DMS153 (cell line): ENCODE results near the gene LDAH.
"Not testable (repeated sequence)": the region's sequence is repeated elsewhere in the genome, so short reads cannot be mapped to it uniquely, and the experiment has no call there.

Experiments used
- DNase-seq: peaks from one replicate; lab custom pipeline; 2025; lab: John Stamatoyannopoulos, UW

LDAH gene

DNA sequence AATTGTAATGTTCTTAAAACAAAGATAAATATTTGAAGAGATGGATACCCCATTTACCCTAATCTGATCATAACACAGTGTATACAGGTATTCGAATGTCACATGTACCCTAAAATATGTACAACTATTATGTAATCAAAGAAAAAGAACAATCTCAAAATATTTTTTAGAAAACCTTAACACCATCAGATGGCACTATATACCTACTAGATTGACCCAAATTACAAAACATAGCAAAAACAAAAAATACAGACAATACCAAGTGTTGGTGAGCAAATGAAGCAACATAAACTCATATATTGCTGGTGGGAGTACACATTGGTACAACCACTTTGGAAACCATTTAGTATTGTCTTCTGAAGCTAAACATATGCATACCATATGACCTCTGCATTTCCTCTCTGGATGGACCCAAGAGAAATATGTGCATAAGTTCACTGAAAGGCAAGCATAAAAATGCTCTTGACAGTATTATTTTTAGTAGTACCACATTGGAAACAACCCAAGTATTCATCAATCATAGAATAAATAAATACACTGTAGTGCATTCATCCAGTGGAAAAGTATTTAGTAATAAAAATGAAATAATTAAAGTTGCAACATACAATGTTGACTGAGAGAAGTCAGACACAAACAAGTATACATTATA, 100.2 kb downstream of the LDAH start:
- DNase-seq, result no peak

DNA sequence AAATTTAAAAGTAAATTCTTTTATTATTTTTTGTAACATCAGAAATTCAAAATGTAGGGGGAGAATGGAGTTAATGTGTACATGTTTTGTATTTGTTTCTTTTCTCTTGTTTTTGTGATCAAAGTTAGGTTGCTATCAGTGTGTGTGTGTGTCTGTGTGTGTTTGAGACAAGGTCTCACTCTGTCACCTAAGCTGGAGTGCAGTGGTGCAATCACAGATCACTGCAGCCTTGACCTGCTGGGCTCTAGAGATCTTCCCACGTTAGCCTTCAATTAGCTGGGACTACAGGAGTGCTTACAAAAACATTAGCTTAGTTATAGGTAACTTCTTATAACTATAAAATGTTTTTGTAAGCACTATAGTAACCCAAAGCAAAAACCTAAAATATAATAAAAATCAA, 105.3 kb downstream of the LDAH start:
- DNase-seq, result no peak

DNA sequence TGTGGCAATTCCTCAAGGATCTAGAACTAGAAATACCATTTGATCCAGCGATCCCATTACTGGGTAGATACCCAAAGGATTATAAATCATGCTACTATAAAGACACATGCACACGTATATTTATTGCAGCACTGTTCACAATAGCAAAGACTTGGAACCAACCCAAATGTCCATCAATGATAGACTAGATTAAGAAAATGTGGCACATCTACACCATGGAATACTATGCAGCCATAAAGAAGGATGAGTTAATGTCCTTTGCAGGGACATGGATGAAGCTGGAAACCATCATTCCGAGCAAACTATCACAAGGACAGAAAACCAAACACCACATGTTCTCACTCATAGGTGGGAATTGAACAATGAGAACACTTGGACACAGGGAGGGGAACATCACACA, 106.7 kb downstream of the LDAH start:
- not testable (repeated sequence) for DNase-seq

DNA sequence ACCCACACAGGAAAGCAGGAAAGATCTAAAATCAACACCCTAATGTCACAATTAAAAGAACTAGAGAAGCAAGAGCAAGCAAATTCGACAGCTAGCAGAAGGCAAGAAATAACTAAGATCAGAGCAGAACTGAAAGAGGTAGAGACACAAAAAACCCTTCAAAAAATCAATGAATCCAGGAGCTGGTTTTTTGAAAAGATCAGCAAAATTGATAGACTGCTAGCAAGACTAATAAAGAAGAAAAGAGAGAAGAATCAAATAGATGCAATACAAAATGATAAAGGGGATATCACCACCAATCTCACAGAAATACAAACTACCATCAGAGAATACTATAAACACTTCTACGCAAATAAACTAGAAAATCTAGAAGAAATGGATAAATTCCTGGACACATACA, 108.5 kb downstream of the LDAH start:
- not testable (repeated sequence) for DNase-seq

DNA sequence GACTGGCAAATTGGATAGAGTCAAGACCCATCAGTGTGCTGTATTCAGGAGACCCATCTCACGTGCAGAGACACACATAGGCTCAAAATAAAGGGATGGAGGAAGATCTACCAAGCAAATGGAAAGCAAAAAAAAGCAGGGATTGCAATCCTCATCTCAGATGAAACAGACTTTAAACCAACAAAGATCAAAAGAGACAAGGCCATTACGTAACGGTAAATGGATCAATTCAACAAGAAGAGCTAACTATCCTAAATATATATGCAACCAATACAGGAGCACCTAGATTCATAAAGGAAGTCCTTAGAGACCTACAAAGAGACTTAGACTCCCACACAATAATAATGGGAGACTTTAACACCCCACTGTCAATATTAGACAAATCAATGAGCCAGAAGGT, 109.3 kb downstream of the LDAH start:
- not testable (repeated sequence) for DNase-seq

DNA sequence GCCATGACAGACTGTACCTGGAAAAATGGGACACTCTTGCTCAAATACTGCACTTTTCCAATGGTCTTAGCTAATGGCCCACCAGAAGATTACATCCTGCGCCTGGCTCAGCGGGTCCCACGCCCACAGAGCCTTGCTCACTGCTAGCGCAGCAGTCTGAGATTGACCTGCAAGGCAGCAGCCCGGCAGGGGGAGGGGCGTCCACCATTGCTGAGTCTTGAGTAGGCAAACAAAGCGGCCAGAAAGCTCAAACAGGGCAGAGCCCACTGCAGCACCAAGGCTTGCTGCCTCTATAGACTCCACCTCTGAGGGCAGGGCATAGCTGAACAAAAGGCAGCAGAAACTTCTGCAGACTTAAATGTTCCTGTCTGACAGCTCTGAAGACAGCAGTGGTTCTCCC, 111.3 kb downstream of the LDAH start:
- not testable (repeated sequence) for DNase-seq

DNA sequence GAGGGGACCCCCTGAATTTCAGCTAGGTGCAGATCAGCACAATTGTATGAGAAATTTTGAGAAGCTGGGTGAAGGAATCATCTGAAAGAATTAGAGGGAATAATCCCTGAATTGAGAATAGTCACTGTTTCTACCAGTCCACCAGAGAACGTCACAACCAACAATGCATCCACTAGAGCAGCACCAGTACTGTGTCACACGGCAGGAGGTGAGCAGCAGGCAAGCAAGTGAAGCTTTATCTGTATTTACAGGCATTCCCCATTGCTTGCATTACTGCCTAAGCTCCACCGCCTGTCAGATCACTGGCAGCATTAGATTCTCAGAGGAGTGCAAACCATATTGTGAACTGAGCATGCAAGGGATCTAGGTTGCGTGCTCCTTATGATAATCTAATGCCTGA, 115.3 kb downstream of the LDAH start:
- DNase-seq, result no peak

DNA sequence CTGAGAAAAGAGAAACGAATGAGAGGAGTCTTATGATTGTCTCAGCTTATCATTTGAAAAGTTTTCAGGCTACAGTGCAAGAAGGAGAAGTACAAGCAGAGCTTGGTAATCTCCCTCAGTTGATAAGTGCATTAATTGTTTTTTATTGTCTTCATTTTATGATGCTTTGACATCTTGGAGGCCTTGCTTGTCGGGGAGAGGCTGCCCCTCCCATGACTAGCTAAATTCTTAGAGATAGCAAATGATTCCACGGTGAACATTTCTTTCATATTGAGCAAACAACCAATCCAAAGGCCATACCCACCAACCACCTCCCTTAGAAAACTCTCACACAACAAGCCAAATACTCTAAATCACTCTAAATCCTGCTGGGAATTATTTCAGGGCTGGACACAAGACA, 116.1 kb downstream of the LDAH start:
- DNase-seq, result no peak

DNA sequence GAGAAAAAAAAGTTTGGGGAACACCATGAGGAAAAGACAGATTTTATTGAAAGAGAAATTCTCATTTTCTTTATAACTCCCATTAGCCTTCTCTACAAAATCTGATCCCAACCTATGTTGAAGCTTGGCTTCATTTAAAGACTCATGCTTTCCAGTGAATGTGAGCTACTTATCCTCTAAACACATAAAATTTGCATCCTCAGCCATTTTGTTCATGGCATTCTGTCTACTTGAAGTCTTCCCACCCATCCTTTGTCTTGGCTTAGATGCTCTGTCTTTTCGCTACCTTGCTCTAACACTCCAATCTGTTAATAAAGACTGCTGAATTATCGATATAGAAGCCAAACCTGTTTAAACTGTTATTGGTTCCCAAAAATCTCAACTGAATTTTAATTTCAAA, 116.7 kb downstream of the LDAH start:
- DNase-seq, result no peak

DNA sequence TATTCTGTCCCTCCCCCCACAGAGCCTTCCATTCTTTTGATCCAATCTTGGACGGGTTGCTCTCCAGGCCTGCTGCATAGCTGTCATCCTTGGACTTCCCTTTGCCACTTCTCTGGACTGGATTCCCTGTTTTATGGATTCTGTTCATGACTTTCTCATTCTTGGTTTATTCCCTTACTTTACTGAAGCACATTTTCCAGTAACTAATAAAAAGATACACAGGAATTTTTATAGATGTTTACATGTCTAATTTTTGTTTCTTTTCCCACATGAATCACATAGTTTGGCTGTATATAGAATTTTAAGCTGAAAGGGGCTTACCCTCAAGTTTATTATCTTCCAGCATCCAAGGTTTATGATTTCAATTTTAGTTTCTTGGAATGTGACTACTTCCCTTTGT, 118.0 kb downstream of the LDAH start:
- no peak for DNase-seq

DNA sequence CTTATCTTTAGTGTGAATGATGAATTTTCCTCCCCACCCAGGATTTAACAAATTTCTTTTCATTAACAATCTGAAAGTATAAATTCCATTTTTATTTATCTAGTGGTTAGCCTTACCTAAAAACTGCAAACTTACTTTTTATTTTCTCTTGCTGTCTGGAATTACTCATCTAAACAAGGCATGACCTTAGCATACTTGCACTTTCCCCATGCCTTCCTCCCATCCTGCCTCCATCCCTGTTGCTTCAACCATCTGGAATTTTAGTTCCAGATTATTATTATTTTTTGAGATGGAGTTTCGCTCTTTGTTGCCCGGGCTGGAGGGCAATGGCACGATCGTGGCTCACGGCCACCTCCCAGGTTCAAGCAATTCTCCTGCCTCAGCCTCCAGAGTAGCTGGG, 120.3 kb downstream of the LDAH start:
- no peak for DNase-seq

DNA sequence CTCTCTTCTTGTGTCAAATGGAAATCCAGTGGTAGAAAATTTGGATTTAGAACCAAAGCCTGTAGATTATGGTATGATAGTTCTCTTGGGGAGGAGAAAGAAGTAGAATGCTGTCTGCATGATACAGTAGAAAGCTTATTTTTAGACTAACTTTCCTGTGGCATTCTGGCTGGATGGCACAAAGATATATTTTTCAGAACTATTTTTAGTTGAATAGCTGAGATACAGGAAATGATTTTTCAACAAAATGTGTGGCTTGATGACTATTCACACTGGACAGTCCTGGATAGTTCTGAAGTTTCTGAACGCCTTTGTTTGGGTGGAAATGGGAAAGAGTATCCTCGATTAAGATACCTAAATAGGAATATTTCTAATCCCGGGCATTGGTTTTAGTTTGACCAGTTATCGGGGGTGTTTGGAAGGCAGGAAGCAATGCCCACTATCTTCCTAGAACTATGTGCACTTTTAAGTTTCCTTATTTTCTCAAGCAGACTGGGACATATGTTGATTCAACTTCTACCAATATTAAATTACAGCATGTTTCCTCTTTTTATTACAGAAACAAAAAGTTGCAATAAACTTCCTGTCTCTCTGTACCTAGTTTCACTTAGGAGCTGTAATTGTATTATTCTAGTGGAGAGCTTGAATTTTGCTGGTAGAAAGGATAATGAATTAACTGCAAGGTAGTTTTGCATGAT, 123.8 kb downstream of the LDAH start:
- DNase-seq, result no peak

DNA sequence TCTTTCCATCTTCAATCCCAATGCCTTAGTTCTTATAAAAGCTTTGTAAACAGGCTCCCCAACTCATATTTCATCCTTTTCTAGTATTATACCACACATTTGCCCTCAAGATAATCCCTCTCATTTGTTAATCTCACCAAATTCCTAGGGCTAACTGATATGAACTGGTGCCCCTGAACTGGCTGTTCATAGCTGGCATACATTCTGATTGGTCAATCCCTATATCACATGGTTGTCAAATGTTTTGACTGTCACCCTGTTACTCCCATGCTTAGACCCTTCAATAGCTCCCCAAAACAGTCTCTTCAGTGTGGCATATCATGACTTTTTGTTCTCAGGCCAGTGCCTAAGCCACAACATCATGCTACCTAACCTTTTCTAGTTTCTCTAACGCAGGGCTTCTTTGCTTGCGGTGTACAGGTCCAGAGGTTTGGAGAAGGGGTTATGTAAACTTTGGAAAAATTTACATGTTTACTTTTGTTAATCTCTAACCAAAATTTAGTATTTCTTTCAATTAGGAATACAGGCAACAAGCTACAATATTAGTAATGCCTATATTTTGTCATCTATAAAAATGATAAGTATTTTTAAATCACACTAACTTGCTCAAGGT, 125.5 kb downstream of the LDAH start:
- DNase-seq, result no peak

DNA sequence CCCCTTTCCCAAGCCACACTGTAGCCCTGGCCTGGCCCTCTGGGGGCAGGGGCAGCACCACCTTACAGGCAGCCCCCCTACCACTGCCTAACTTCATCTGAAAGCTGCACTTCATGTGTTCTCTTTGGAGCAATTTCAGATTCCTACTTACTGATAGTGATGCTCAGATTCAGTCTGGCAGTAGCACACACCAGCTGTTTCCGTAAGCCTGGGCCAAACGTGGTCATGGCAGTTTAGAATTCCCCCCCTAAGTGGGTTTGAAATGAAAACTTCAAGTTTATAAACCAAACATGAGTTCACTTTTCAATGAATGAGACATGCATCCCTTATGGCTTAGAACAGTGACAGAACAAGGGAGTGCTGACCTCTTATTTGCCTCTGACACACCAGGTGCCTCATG, 126.5 kb downstream of the LDAH start:
- no peak for DNase-seq

DNA sequence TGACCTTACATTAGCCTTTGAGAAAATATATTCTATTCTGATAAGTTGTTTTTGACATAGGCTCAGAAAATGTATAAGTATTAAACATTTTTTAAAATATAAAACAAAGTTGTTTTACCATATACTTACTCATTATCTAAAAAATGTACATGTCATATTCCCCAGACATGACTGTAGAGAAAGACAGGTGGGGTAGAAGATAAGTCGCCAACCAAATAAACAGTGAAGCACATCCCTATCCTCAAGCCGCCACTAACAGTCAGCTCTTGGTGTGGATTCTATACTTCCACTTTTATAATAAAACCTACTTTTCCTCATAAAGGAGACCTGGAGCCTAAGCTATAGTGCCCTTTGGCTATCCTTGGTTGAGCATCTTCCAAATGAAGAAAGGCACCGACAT, 129.6 kb downstream of the LDAH start:
- no peak for DNase-seq

DNA sequence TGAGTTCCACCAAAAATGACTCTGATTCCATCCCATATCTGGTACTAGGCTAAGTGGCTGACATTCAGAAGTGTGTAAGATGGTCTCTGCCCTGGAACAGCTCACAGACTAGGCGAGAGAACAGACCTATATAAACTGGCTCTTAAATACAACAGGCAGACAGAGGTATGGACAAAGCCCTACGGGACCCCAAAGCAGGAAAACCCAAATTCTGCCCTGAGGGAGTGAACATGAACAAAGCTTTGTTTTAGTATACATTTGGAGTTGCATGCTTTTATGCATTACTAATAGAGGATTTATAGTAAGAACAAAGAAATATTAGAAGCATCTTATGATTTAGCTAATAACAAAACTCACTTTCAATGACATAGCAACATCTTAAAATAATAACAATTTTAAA, 130.8 kb downstream of the LDAH start:
- DNase-seq, result no peak

DNA sequence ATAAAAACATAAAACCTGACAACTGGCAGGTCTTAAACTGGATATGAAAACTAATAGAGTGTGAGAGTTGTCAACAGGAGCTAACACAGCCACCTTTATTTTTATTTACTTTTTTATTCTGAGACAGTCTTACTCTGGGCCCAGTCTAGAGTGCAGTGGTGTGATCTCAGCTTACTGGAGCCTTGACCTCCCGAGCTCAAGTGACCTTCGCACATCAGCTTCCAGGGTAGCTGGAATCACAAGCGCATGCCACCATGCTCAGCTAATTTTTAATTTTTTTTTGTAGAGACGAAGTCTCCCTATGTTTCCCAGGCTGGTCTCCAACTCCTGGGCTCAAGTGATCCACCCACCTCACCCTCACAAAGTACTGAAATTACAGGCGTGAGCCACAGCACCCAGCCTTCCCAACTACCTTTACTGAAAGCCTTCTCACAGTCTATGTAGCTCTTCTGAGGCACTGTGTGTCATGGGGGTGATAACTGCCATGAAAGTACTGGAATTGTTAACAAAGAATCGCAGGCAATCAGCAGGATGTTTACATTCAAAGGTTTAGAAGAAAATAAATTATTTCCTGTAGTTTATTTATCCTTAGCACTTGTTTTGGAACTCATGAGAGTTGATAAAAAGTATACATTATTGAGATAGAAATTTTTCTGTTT, 131.7 kb downstream of the LDAH start:
- DNase-seq, result no peak

DNA sequence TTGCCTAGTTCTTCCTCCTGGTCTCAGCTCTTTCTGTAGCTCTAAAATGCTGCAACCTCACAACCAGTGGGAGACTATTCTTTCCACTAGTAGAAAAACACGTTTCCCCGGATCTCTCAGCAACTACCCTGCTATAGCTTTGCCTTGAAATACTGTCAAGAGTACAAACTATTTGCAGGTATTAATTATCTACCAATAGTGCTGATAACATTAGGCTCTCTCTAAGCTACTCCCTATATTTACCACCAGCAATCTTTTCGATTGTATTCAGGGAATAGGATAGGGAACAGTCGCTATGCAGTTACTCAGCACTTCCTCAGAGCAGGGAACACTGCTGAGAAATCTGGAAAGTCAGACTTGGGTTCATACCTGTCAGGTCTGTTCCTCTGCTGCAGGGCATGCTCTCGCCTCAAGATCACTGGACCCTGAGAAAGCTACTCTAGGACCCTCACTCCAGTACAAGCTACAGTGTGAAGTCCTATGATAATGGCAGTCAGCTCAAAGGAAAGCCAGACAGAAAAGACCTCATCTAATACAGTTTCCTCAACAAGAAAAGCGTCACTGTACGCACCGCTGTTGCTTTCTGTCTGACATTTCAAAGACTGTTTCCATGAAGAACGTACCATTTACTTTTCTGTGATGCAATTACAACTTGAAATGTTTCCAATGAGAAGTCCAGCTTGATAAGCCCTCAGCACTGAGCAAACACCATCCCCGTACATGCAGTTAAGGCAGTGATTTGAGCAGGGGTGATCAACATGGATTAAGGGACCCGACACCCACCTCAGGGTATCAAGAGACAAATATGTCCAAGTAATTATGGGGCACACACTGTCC, 133.3 kb downstream of the LDAH start:
- DNase-seq, result no peak

DNA sequence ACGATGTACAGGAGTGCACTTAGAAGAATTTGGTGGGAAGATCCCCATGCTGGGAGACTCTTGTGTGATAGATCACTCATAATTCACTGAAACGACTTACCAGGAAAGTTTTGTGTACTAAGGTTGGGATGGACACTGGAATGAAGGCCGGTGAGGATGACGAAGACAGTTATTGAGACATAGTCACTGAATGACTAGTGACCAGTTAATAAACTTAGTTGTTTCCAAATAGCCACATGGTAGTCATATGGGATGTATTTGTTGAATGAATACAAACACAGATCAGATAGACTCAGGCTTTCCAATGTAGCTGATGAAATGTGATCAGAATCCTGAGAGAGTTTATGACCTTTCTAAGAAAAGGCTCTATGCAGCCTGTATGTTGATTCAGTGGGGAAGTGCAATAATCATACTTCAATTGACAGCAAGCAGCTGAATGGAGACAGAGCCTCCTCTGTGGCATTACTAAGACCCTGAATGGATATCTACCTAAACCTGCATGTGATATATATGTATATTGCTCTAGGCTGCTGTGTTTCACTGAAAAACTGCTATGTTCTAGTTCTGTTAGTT, 135.6 kb downstream of the LDAH start:
- no peak for DNase-seq

DNA sequence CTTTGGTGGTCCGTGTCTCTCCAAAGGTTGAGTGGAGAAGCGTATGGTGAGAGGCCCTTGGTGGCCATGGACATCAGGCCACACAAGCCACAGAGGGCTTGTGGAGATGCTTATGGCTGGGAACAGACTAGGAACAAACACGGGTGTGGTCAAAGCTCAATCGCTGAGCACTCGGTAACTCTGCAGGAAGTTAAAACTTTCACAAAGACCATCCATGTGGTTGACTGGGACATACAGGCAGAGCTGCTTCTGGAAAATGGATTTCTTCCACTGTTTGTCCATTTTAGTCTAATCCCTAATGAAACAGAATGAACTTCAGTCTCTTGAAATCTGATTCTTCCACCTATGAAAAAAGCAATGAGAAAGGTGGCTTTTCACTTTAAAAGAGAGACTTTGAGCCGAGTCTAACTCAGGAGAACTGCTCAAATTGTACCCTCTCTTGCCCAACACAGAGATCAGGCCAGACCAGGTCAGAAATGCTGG, 138.3 kb downstream of the LDAH start:
- DNase-seq, result no peak

DNA sequence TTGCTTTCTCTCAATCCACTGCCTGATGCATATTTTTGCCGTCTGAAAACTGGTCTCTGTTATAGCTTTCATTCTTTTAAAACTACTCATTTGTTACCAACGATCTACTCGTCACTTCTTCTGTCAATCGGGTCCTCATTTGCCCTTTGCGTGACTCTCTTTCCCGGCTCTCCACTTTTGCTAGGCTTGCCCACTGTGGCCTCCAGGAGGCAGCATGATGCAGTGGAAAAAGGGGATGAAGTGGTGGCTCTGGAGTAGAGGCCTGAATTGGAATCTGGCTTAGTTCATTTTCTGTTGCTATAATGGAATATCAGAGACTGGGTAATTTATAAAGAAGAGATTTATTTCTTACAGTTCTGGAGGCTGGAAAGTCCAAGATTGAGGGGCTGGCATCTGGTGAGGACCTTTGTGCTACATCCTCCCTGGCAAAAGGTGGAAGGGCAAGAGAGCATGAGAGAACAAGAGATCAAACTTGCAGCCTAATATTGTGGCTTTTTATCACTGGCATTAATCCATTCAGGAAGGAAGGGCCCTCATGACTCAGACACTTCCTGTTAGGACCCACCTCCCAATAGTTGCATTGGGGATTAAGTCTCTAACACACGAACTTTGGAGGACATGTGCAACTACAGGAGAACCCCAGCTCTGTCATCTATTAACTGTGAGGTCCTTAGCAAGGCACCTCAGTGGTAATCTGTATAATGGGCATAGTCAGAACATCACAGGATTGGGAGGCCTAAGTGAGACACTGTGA, 140.6 kb downstream of the LDAH start:
- no peak for DNase-seq
